IMR-90 (cell line): ENCODE measurements around the gene ADAMTSL5. TPM values are rescaled to one million over a fixed set of nuclear protein-coding genes. Genes with fewer than 3 reads are reported as not detected.

Experiments used
- ATAC-seq: fragments of 200-7000 bp; cut with Tn5 transposase; 2 replicates; pipeline ENCODE4 v1.9.1; 2020; ENCODE audit warnings: low read depth, mild to moderate bottlenecking, moderate library complexity
- BruUV-seq: library from RNA; stranded (reverse); fragments of 400-500 nt; replicated peaks from 2 replicates; lab custom pipeline; 2021; lab: Mats Ljungman, UMichigan
- CTCF ChIA-PET: fragments of 300-600 bp; formaldehyde crosslinking; extraction: SDS; loops from one replicate; lab custom pipeline; 2021; ENCODE audit warnings: antibody characterized with exemption; lab: Yijun Ruan, JAX
- POLR2A ChIA-PET: fragments of 300-600 bp; sonication (Branson Sonifier 250); formaldehyde crosslinking; loops from one replicate; lab custom pipeline; 2022; ENCODE audit warnings: antibody characterized with exemption; ENCODE audit not compliant: unreplicated experiment; lab: Charles Lee
- DNase-seq: peaks from one replicate; pipeline ENCODE4 v3.0.0; 2013
- H2AFZ ChIP-seq: replicated peaks from 2 replicates; pipeline ENCODE3; 2013; ENCODE audit warnings: low read length, mild to moderate bottlenecking; ENCODE audit not compliant: poor library complexity
- H2AK5ac ChIP-seq: 2 replicates; pipeline ENCODE4 v1.6.1; 2013; ENCODE audit warnings: low read depth, low read length, inconsistent platforms
- H2AK9ac ChIP-seq: replicated peaks from 2 replicates; pipeline ENCODE3; 2013; ENCODE audit warnings: mild to moderate bottlenecking, low read depth, low read length, moderate library complexity; ENCODE audit not compliant: poor library complexity
- H2BK120ac ChIP-seq: 2 replicates; pipeline ENCODE4 v1.6.1; 2013; ENCODE audit warnings: low read depth, low read length, inconsistent platforms
- H2BK15ac ChIP-seq: 3 replicates; pipeline ENCODE4 v1.6.1; 2013; ENCODE audit warnings: low read depth, low read length, inconsistent platforms
- H2BK20ac ChIP-seq: 2 replicates; pipeline ENCODE4 v1.6.1; 2013; ENCODE audit warnings: low read depth, mild to moderate bottlenecking, inconsistent platforms, low read length, moderate library complexity
- H2BK5ac ChIP-seq: 2 replicates; pipeline ENCODE4 v1.6.1; 2013; ENCODE audit warnings: mild to moderate bottlenecking, low read depth, low read length, inconsistent platforms; ENCODE audit not compliant: poor library complexity, severe bottlenecking
- H3K14ac ChIP-seq: replicated peaks from 2 replicates; pipeline ENCODE4 v1.6.1; 2013; ENCODE audit warnings: low read depth, low read length, inconsistent platforms
- H3K18ac ChIP-seq: 2 replicates; pipeline ENCODE4 v1.6.1; 2013; ENCODE audit warnings: low read depth, low read length, control low read depth
- H3K23ac ChIP-seq: 2 replicates; pipeline ENCODE4 v1.6.1; 2013; ENCODE audit warnings: low read depth, low read length, inconsistent platforms
- H3K27ac ChIP-seq: 2 replicates; pipeline ENCODE4 v1.5.1; 2013; ENCODE audit warnings: mild to moderate bottlenecking, control low read depth, low read length; ENCODE audit not compliant: insufficient read depth
- H3K27me3 ChIP-seq: 2 replicates; pipeline ENCODE4 v1.6.1; 2013; ENCODE audit warnings: low read length; ENCODE audit not compliant: control insufficient read depth, insufficient read depth
- H3K36me3 ChIP-seq: 2 replicates; pipeline ENCODE4 v1.6.1; 2013; ENCODE audit warnings: low read length, mixed read lengths; ENCODE audit not compliant: control insufficient read depth, insufficient read depth
- H3K4ac ChIP-seq: 2 replicates; pipeline ENCODE4 v1.6.1; 2013; ENCODE audit warnings: low read depth, low read length, inconsistent platforms
- H3K4me1 ChIP-seq: 2 replicates; pipeline ENCODE4 v1.6.1; 2013; ENCODE audit warnings: low read length, mixed read lengths; ENCODE audit not compliant: control insufficient read depth, insufficient read depth
- H3K4me2 ChIP-seq: 2 replicates; pipeline ENCODE4 v1.6.1; 2013; ENCODE audit warnings: low read depth, mild to moderate bottlenecking, control low read depth, low read length, moderate library complexity
- H3K4me3 ChIP-seq: 2 replicates; pipeline ENCODE4 v1.5.1; 2013; ENCODE audit warnings: low read depth, mild to moderate bottlenecking, control low read depth, low read length, moderate library complexity; ENCODE audit not compliant: insufficient read depth
- H3K56ac ChIP-seq: 2 replicates; pipeline ENCODE4 v1.6.1; 2013; ENCODE audit warnings: low read length, inconsistent platforms; ENCODE audit not compliant: insufficient read depth; ENCODE audit errors: extremely low read depth
- H3K79me1 ChIP-seq, 2 experiments: 2 replicates each; pipeline ENCODE4 v1.6.1; 2013; ENCODE audit warnings: low read length in 2 of 2, inconsistent platforms in 1 of 2, low read depth in 1 of 2
- H3K9ac ChIP-seq: 2 replicates; pipeline ENCODE4 v1.6.1; 2013; ENCODE audit warnings: low read depth, low read length, control low read depth
- H3K9me1 ChIP-seq: 2 replicates; pipeline ENCODE4 v1.6.1; 2013; ENCODE audit warnings: low read length, inconsistent platforms; ENCODE audit not compliant: insufficient read depth
- H3K9me3 ChIP-seq: 2 replicates; pipeline ENCODE4 v1.6.1; 2013; ENCODE audit warnings: low read length; ENCODE audit not compliant: control insufficient read depth, insufficient read depth
- H4K20me1 ChIP-seq: 2 replicates; pipeline ENCODE4 v1.6.1; 2013; ENCODE audit warnings: low read length, inconsistent platforms; ENCODE audit not compliant: insufficient read depth
- H4K5ac ChIP-seq: 2 replicates; pipeline ENCODE4 v1.6.1; 2013; ENCODE audit warnings: mild to moderate bottlenecking, low read depth, low read length, control low read depth
- H4K8ac ChIP-seq, 2 experiments: 2 replicates each; pipeline ENCODE4 v1.6.1; 2013; ENCODE audit warnings: low read depth in 2 of 2, low read length in 2 of 2, control low read depth in 1 of 2, inconsistent platforms in 1 of 2
- H4K91ac ChIP-seq: 2 replicates; pipeline ENCODE4 v1.6.1; 2013; ENCODE audit warnings: low read depth, low read length, inconsistent platforms; ENCODE audit not compliant: insufficient read depth
- CHD1 ChIP-seq: IDR thresholded peaks from 2 replicates; pipeline ENCODE4 v1.6.1; 2012; ENCODE audit warnings: low read depth, low read length, improper control_type of control experiment
- WGBS, 2 experiments: methylation state at CpG; one replicate each; pipeline versions ENCODE4 v1.1.5 to v1.1.7; 2013; ENCODE audit warnings: missing lambda C conversion rate in 2 of 2; ENCODE audit not compliant: insufficient read length in 1 of 2; ENCODE audit errors: extremely low coverage in 2 of 2; 5-methylcytosine and 5-hydroxymethylcytosine counted together
- dilution Hi-C: fragments of 300-500 bp; cut with HindIII; formaldehyde crosslinking; loops from one replicate; pipeline ENCODE4 v1.14.3; 2018; ENCODE audit warnings: low sequenced_read_pairs; ENCODE audit not compliant: unreplicated experiment
- in situ Hi-C: fragments of 300-500 bp; cut with MboI; formaldehyde crosslinking; loops from 3 replicates; pipeline ENCODE4 v1.14.3; 2019; ENCODE audit warnings: low sequenced_read_pairs, inconsistent platforms, mixed read lengths
- intact Hi-C: fragments of 100-400 bp; cut with micrococcal nuclease; formaldehyde crosslinking; loops from 2 replicates; pipeline ENCODE4 v1.10.0; 2022
- polyA plus RNA-seq, 3 experiments: library from polyadenylated mRNA; depleted of rRNA; stranded (reverse); fragments of >200 nt; gene quantifications; 2 replicates each; pipeline ENCODE4 v1.2.3, GENCODE V29; 2012; ENCODE audit warnings: low replicate concordance in 1 of 3
- total RNA-seq: library from RNA; depleted of rRNA; stranded (reverse); fragments of >200 nt; gene quantifications from 2 replicates; pipeline ENCODE4 v1.2.3, GENCODE V29; 2012

ADAMTSL5 gene
- total and polyA plus RNA-seq, 2 of the 4 experiments (the other 2 are of a cell fraction) = 0.90 to 10.8 TPM

- H3K9me1 ChIP-seq = peaks cover 9% of the 10 kb centered on the region; the same call in 1 of the 2 replicates
- no peak overlapping the region for H2AK9ac ChIP-seq
- H4K5ac ChIP-seq = no peak overlapping the region
- no peak overlapping the region for H3K56ac ChIP-seq
- H3K4me1 ChIP-seq = peaks cover 2% of the 10 kb centered on the region; the same call in 1 of the 2 replicates
- intact Hi-C loops = no loop called here
- no peak overlapping the region for H3K18ac ChIP-seq
- no peak for TF ChIP-seq CHD1
- H3K4me3 ChIP-seq = no peak overlapping the region
- no peak overlapping the region for H4K91ac ChIP-seq
- peaks cover 9 to 43% of the 10 kb centered on the region in 2 experiments; a peak in 3 of 4 replicates for H3K79me1 ChIP-seq
- no peak overlapping the region for H2BK120ac ChIP-seq
- H3K9me3 ChIP-seq = no peaks in the 10 kb centered on the region
- TSS peak; percentile 63 for BruUV-seq
- H4K8ac ChIP-seq = no peak overlapping the region
- no peak overlapping the region for H2BK15ac ChIP-seq
- ATAC-seq (no peak), DNase-seq (no peak)
- in situ Hi-C loops = no loop called here
- H3K27ac ChIP-seq = no peak overlapping the region
- no peak overlapping the region for H3K9ac ChIP-seq
- H3K14ac ChIP-seq = no peak overlapping the region
- H4K20me1 ChIP-seq = peaks cover 49% of the 10 kb centered on the region
- H3K4ac ChIP-seq = no peak overlapping the region
- H2AK5ac ChIP-seq = no peak overlapping the region
- 99% methylated on average over 34 of the region's 66 CpGs; no CpG with 5 or more reads in 1 of the 2 experiments for WGBS, 2 experiments
- no peak overlapping the region for H2BK5ac ChIP-seq
- peak overlapping the region; percentile 21 for H2AFZ ChIP-seq
- H3K4me2 ChIP-seq = no peak overlapping the region
- H3K27me3 ChIP-seq = no peaks in the 10 kb centered on the region
- dilution Hi-C loops = no loop called here
- no peak overlapping the region for H3K23ac ChIP-seq
- H2BK20ac ChIP-seq = no peak overlapping the region
- ChIA-PET CTCF (no interaction called here), POLR2A (no interaction called here)
- H3K36me3 ChIP-seq = peaks cover 29% of the 10 kb centered on the region
These were observed 43.7 kb upstream of the ADAMTSL5 start for GRCh38 chr19:1556390-1557070.
